Ovary (tissue), 3 donors: ENCODE data around the gene CDH20.

ENCODE experiments used
- EP300 ChIP-seq: sonication (generic); formaldehyde crosslinking; IDR thresholded peaks from one replicate; pipeline ENCODE4 v1.6.1; 2017; ENCODE audit warnings: antibody characterized with exemption
- POLR2A ChIP-seq: fragments of 450-650 bp; IDR thresholded peaks from one replicate; pipeline ENCODE4 v1.6.1; 2017; ENCODE audit warnings: antibody characterized with exemption, mild to moderate bottlenecking, moderate library complexity
- TF ChIP-seq, protein P1 (sequence below), 3 donors: fragments of 450-650 bp in 2 of 3; fragments of 200-600 bp in 1 of 3; IDR thresholded peaks; one replicate each; pipeline versions ENCODE4 v1.5.1 to v1.8.0; 2016 to 2022; ENCODE audit warnings: antibody characterized with exemption in 3 of 3, mild to moderate bottlenecking in 1 of 3
- donor health status: DM: no; HTN: no; CAD: no.

DNA sequence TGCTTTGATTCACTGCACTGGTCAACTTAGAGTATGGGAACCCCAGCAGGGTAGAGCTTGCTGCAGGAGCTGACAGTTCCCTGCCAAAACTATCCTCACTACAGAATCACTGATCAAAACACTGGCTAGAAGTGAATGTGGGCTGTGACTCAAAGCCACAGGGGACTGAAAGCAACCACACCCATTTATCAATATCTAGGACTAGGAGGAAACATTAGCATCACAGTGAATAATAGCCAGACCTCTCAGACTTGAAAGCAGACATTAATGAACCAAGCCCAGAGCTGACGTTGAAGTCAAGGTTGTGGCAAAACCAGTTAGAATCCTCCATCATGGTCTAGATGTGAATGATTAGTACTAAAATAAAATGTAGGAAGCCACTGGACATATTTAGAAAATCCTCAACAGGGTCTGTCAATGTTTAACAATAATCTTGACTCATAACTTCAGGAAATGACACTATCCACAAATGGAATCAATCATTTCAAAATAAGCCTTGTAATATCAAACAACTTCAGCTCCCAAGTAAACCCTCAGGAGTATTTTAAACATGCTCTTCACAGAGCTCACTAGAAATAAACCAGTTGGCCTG lies 131.4 kb downstream of the CDH20 start:
- TF ChIP-seq, protein P1, sequence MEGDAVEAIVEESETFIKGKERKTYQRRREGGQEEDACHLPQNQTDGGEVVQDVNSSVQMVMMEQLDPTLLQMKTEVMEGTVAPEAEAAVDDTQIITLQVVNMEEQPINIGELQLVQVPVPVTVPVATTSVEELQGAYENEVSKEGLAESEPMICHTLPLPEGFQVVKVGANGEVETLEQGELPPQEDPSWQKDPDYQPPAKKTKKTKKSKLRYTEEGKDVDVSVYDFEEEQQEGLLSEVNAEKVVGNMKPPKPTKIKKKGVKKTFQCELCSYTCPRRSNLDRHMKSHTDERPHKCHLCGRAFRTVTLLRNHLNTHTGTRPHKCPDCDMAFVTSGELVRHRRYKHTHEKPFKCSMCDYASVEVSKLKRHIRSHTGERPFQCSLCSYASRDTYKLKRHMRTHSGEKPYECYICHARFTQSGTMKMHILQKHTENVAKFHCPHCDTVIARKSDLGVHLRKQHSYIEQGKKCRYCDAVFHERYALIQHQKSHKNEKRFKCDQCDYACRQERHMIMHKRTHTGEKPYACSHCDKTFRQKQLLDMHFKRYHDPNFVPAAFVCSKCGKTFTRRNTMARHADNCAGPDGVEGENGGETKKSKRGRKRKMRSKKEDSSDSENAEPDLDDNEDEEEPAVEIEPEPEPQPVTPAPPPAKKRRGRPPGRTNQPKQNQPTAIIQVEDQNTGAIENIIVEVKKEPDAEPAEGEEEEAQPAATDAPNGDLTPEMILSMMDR (IDR thresholded peaks at IDR 0.05) = no peak
- TF ChIP-seq POLR2A = no peak
- TF ChIP-seq EP300 = no peak
